Neural cell (in vitro differentiated cells): ENCODE results near the gene GTF2E1. TPM values are rescaled to one million over a fixed set of nuclear protein-coding genes. Genes with fewer than 3 reads are reported as not detected.

Experiments
- H2AFZ ChIP-seq: fragments of 200-600, 300-800 bp; sonication (generic), shearing (Covaris generic); 2 replicates; pipeline ENCODE4 v1.6.0; 2014; ENCODE audit warnings: low read depth, mild to moderate bottlenecking, antibody characterized with exemption, low read length, moderate library complexity
- H3F3A ChIP-seq: fragments of 200-600 bp; shearing (Covaris generic); 2 replicates; pipeline ENCODE4 v1.6.1; 2016; ENCODE audit warnings: mild to moderate bottlenecking, moderate library complexity, mixed read lengths, antibody characterized with exemption, low read length; ENCODE audit not compliant: insufficient read depth, poor library complexity, severe bottlenecking
- H3K27ac ChIP-seq: fragments of 200-600, 300-800 bp; sonication (generic), shearing (Covaris generic); 2 replicates; pipeline ENCODE4 v1.5.1; 2014; ENCODE audit warnings: mild to moderate bottlenecking, low read length, moderate library complexity
- H3K27me3 ChIP-seq: fragments of 300-800, 200-600 bp; sonication (generic), shearing (Covaris generic); 2 replicates; pipeline ENCODE4 v1.6.0; 2014; ENCODE audit warnings: mild to moderate bottlenecking, low read depth, low read length, moderate library complexity; ENCODE audit not compliant: insufficient read depth
- H3K36me3 ChIP-seq: fragments of 300-800, 200-600 bp; sonication (generic), shearing (Covaris generic); 2 replicates; pipeline ENCODE4 v1.5.1; 2014; ENCODE audit warnings: mild to moderate bottlenecking, antibody characterized with exemption, low read length, moderate library complexity; ENCODE audit not compliant: insufficient read depth
- H3K4me2 ChIP-seq: fragments of 300-800, 200-600 bp; sonication (generic), shearing (Covaris generic); 2 replicates; pipeline ENCODE4 v1.6.0; 2014; ENCODE audit warnings: mild to moderate bottlenecking, low read length
- H3K4me3 ChIP-seq: fragments of 300-800, 200-600 bp; sonication (generic), shearing (Covaris generic); 2 replicates; pipeline ENCODE4 v1.5.1; 2014; ENCODE audit warnings: mild to moderate bottlenecking, low read length, moderate library complexity
- H3K79me2 ChIP-seq: fragments of 200-600 bp; shearing (Covaris generic); replicated peaks from 2 replicates; pipeline ENCODE4 v1.6.0; 2014; ENCODE audit warnings: mild to moderate bottlenecking, low read length, moderate library complexity; ENCODE audit not compliant: insufficient read depth
- H3K9ac ChIP-seq: fragments of 300-800, 200-600 bp; sonication (generic), shearing (Covaris generic); 2 replicates; pipeline ENCODE4 v1.6.1; 2016; ENCODE audit warnings: mild to moderate bottlenecking, low read length, mixed read lengths
- H3K9me2 ChIP-seq: fragments of 200-600 bp; shearing (Covaris generic); 2 replicates; pipeline ENCODE4 v1.6.1; 2016; ENCODE audit warnings: mild to moderate bottlenecking, low read length, mixed read lengths; ENCODE audit not compliant: insufficient read depth
- H3K9me3 ChIP-seq: fragments of 200-600, 300-800 bp; sonication (generic), shearing (Covaris generic); 2 replicates; pipeline ENCODE4 v1.6.1; 2016; ENCODE audit warnings: mild to moderate bottlenecking, mixed run types, low read length, moderate library complexity, mixed read lengths
- H4K20me1 ChIP-seq: fragments of 200-600 bp; shearing (Covaris generic); 2 replicates; pipeline ENCODE4 v1.6.1; 2016; ENCODE audit warnings: mild to moderate bottlenecking, mixed run types; ENCODE audit not compliant: insufficient read depth
- EP300 ChIP-seq: fragments of 450-650 bp; conservative IDR thresholded peaks from 2 replicates; pipeline ENCODE4 v1.6.1; 2014; ENCODE audit warnings: antibody characterized with exemption, mild to moderate bottlenecking, moderate library complexity; ENCODE audit not compliant: poor library complexity, severe bottlenecking
- EZH2 ChIP-seq: fragments of 200-600, 300-800 bp; shearing (Covaris generic), sonication (generic); IDR thresholded peaks from 2 replicates; pipeline ENCODE4 v1.6.1; 2014; ENCODE audit warnings: antibody characterized with exemption, low read length, borderline replicate concordance, mild to moderate bottlenecking; ENCODE audit not compliant: insufficient read depth, poor library complexity, severe bottlenecking
- MXI1 ChIP-seq: fragments of 450-650 bp; conservative IDR thresholded peaks from 2 replicates; pipeline ENCODE4 v1.6.1; 2014; ENCODE audit warnings: antibody characterized with exemption, mild to moderate bottlenecking; ENCODE audit not compliant: poor library complexity, severe bottlenecking
- POLR2AphosphoS5 ChIP-seq: IDR thresholded peaks from 2 replicates; pipeline ENCODE4 v1.6.1; 2012
- RAD21 ChIP-seq: fragments of 450-650 bp; conservative IDR thresholded peaks from 2 replicates; pipeline ENCODE4 v1.6.1; 2014; ENCODE audit warnings: antibody characterized with exemption, mild to moderate bottlenecking, moderate library complexity
- REST ChIP-seq: IDR thresholded peaks from 2 replicates; pipeline ENCODE4 v1.6.1; 2012; ENCODE audit warnings: borderline replicate concordance
- SMC3 ChIP-seq: fragments of 450-650 bp; conservative IDR thresholded peaks from 2 replicates; pipeline ENCODE4 v1.6.1; 2014; ENCODE audit warnings: antibody characterized with exemption, mild to moderate bottlenecking, moderate library complexity; ENCODE audit not compliant: poor library complexity
- TAF1 ChIP-seq: IDR thresholded peaks from 2 replicates; pipeline ENCODE4 v1.6.1; 2012; ENCODE audit warnings: low read depth
- polyA plus RNA-seq: library from polyadenylated mRNA; depleted of rRNA; stranded (reverse); fragments of >200 nt; gene quantifications from 2 replicates; pipeline ENCODE4 v1.2.3, GENCODE V29; 2014
- TF ChIP-seq, protein P1 (sequence below): fragments of 450-650 bp; IDR thresholded peaks from 2 replicates; pipeline ENCODE4 v1.5.1; 2014; ENCODE audit warnings: antibody characterized with exemption, mild to moderate bottlenecking, moderate library complexity; ENCODE audit not compliant: poor library complexity, severe bottlenecking

GTF2E1 gene
- polyA plus RNA-seq, 1 donor from 2014 or later, result 25.1 TPM

DNA sequence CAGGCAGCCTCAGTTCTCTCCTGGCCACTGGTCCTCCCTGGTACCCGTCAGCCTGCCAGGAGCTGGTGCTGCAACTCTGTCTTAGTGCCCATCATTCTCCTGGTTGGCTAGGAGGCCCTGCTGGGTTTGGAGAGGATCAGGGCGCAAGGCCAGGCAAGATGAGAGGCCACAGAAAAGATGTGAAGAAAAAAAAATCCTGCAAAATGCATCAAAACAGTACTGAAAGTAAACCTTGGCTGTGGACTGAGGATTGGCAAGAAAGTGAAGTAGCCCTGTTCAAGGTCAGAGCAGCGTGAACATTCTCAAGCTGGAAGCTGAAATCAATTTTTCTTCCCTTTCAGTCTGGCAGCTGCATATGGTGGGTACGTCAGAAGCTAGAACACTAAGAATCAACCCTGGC lies 74.2 kb downstream of the GTF2E1 start:
- H3K4me2 ChIP-seq, result no peak overlapping the region
- no peaks in the 10 kb centered on the region for H3K79me2 ChIP-seq
- H3F3A ChIP-seq, result no peaks in the 10 kb centered on the region
- no peaks in the 10 kb centered on the region for H3K27me3 ChIP-seq
- H4K20me1 ChIP-seq, result no peaks in the 10 kb centered on the region
- H3K9me3 ChIP-seq, result no peaks in the 10 kb centered on the region
- H3K36me3 ChIP-seq, result no peaks in the 10 kb centered on the region
- no peak overlapping the region for H3K9ac ChIP-seq
- H3K4me3 ChIP-seq, result no peak overlapping the region
- no peak for TF ChIP-seq EP300
- no peak overlapping the region for H2AFZ ChIP-seq
- no peaks in the 10 kb centered on the region for H3K9me2 ChIP-seq
- H3K27ac ChIP-seq, result no peak overlapping the region

- Histone ChIP-seq H3K27me3 (no peaks in the 10 kb centered on the region), H3K9me3 (no peaks in the 10 kb centered on the region), H3F3A (no peaks in the 10 kb centered on the region), H3K4me2 (no peak overlapping the region), H3K9ac (no peak overlapping the region), H3K36me3 (no peaks in the 10 kb centered on the region), H2AFZ (no peak overlapping the region), H3K4me3 (no peak overlapping the region), H3K79me2 (no peaks in the 10 kb centered on the region), H4K20me1 (no peaks in the 10 kb centered on the region), H3K9me2 (no peaks in the 10 kb centered on the region), H3K27ac (no peak overlapping the region)
- TF ChIP-seq RAD21, result no peak
- TF ChIP-seq, protein P1, sequence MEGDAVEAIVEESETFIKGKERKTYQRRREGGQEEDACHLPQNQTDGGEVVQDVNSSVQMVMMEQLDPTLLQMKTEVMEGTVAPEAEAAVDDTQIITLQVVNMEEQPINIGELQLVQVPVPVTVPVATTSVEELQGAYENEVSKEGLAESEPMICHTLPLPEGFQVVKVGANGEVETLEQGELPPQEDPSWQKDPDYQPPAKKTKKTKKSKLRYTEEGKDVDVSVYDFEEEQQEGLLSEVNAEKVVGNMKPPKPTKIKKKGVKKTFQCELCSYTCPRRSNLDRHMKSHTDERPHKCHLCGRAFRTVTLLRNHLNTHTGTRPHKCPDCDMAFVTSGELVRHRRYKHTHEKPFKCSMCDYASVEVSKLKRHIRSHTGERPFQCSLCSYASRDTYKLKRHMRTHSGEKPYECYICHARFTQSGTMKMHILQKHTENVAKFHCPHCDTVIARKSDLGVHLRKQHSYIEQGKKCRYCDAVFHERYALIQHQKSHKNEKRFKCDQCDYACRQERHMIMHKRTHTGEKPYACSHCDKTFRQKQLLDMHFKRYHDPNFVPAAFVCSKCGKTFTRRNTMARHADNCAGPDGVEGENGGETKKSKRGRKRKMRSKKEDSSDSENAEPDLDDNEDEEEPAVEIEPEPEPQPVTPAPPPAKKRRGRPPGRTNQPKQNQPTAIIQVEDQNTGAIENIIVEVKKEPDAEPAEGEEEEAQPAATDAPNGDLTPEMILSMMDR, result no peak
- no peak for TF ChIP-seq SMC3
- TF ChIP-seq MXI1, result no peak
- no peak for TF ChIP-seq POLR2AphosphoS5
- TF ChIP-seq EZH2, result no peak
- TF ChIP-seq EP300, result no peak
- TF ChIP-seq REST, result no peak
- TF ChIP-seq TAF1, result no peak
Measured at GRCh38 chr3:120820748-120821147, 78.2 kb downstream of the GTF2E1 start.

DNA sequence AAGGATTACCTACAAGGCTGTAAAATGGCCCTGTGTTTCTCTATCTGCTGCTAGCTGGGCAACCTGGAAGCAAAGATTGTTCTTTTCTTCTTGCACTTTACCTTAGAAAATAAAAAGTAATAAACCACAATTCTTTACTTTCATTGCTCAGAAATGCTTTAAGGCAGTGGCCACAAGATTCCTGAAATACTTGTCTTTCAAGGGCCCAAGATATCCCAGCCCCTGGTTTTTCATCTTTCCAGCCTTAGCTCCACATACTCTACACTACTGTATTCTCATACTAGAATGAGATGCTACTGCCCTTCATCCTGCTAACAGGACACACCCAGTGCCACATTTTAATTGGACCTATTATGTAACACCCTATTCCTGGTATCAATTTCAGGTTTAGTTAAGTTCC lies 78.9 kb downstream of the GTF2E1 start:
- Histone ChIP-seq H3K79me2 (no peaks in the 10 kb centered on the region), H3K4me2 (no peak overlapping the region), H3K36me3 (no peaks in the 10 kb centered on the region), H3K27me3 (no peaks in the 10 kb centered on the region), H4K20me1 (no peaks in the 10 kb centered on the region), H3K9ac (no peak overlapping the region), H3K27ac (no peak overlapping the region), H2AFZ (no peak overlapping the region), H3K9me2 (no peaks in the 10 kb centered on the region), H3F3A (no peaks in the 10 kb centered on the region), H3K9me3 (no peaks in the 10 kb centered on the region), H3K4me3 (no peak overlapping the region)
- TF ChIP-seq REST (no peak), SMC3 (no peak), TAF1 (no peak), EZH2 (no peak), RAD21 (no peak), POLR2AphosphoS5 (no peak), MXI1 (no peak), EP300 (no peak)
- TF ChIP-seq, protein P1, result no peak
